H1 (cell line): ENCODE data around the gene TRIM38. TPM values are rescaled to one million over a fixed set of nuclear protein-coding genes. Genes with fewer than 3 reads are reported as not detected.

Experiments
- CTCF ChIA-PET: fragments of 300-600 bp; sonication (Branson Sonifier 250); formaldehyde crosslinking; loops from one replicate; lab custom pipeline; 2021; ENCODE audit not compliant: partially characterized antibody; lab: Charles Lee
- POLR2A ChIA-PET: fragments of 300-600 bp; sonication (Branson Sonifier 250); formaldehyde crosslinking; loops from one replicate; lab custom pipeline; 2021; ENCODE audit warnings: inconsistent platforms; ENCODE audit not compliant: partially characterized antibody; lab: Charles Lee
- DNase-seq, 2 experiments: peaks; one replicate each; pipeline versions ENCODE4 v3.0.0 to v3.0.0-alpha.2; 2010 to 2022; ENCODE audit warnings: low spot score in 2 of 2, low read depth in 1 of 2, mixed read lengths in 1 of 2
- FAIRE-seq: peaks from 2 replicates; lab custom pipeline; 2011; peaks lifted over from hg19 to GRCh38; lab: Jason Lieb, UNC
- H2AFZ ChIP-seq: 2 replicates; pipeline ENCODE4 v1.8.1; 2012; ENCODE audit warnings: low read length, inconsistent platforms
- H2AK5ac ChIP-seq: 2 replicates; pipeline ENCODE4 v1.6.1; 2013; ENCODE audit warnings: low read depth, low read length
- H2BK120ac ChIP-seq: replicated peaks from 2 replicates; pipeline ENCODE3; 2013; ENCODE audit warnings: low read depth, low read length, inconsistent platforms
- H2BK12ac ChIP-seq: 2 replicates; pipeline ENCODE4 v1.6.1; 2013; ENCODE audit warnings: low read depth, low read length
- H2BK15ac ChIP-seq: 2 replicates; pipeline ENCODE4 v1.6.1; 2013; ENCODE audit warnings: low read length
- H2BK20ac ChIP-seq: 2 replicates; pipeline ENCODE4 v1.6.1; 2013; ENCODE audit warnings: low read length
- H2BK5ac ChIP-seq: 2 replicates; pipeline ENCODE4 v1.6.1; 2013; ENCODE audit warnings: low read depth, low read length
- H3K14ac ChIP-seq: 2 replicates; pipeline ENCODE4 v1.6.1; 2013; ENCODE audit warnings: inconsistent platforms; ENCODE audit not compliant: insufficient read length
- H3K18ac ChIP-seq: 2 replicates; pipeline ENCODE4 v1.6.1; 2013; ENCODE audit warnings: low read length; ENCODE audit errors: extremely low read depth
- H3K23ac ChIP-seq: 2 replicates; pipeline ENCODE4 v1.6.1; 2013; ENCODE audit warnings: inconsistent platforms; ENCODE audit not compliant: insufficient read length
- H3K23me2 ChIP-seq: 2 replicates; pipeline ENCODE4 v1.6.1; 2013; ENCODE audit warnings: low read depth, low read length
- H3K27ac ChIP-seq: 2 replicates; pipeline ENCODE4 v1.6.1; 2011; ENCODE audit warnings: low read depth, low read length, inconsistent platforms
- H3K27me3 ChIP-seq, 4 experiments: replicated peaks in 1 of 4; 1 replicate in 1 of 4; 2 replicates in 3 of 4; pipeline versions ENCODE4 v1.6.1 to v1.8.1; 2011 to 2013; ENCODE audit warnings: low read length in 3 of 4, mild to moderate bottlenecking in 3 of 4, inconsistent platforms in 2 of 4, mixed read lengths in 2 of 4, moderate library complexity in 1 of 4; ENCODE audit not compliant: control insufficient read depth in 3 of 4, insufficient read depth in 3 of 4; ENCODE audit errors: extremely low read depth in 1 of 4
- H3K36me3 ChIP-seq, 4 experiments: 2 replicates each; pipeline versions ENCODE4 v1.6.1 to v1.8.1; 2011 to 2013; ENCODE audit warnings: mild to moderate bottlenecking in 4 of 4, low read length in 3 of 4, moderate library complexity in 2 of 4, control low read depth in 1 of 4, inconsistent platforms in 1 of 4; ENCODE audit not compliant: insufficient read depth in 4 of 4, control insufficient read depth in 2 of 4
- H3K4ac ChIP-seq: replicated peaks from 2 replicates; pipeline ENCODE3; 2013; ENCODE audit warnings: low read length, low read depth, mixed read lengths, inconsistent platforms; ENCODE audit not compliant: insufficient read length
- H3K4me1 ChIP-seq, 4 experiments: replicated peaks in 1 of 4; 1 replicate in 1 of 4; 2 replicates in 3 of 4; pipeline versions ENCODE4 v1.6.1 to v1.8.1; 2011 to 2013; ENCODE audit warnings: low read length in 3 of 4, inconsistent platforms in 2 of 4, mixed read lengths in 1 of 4; ENCODE audit not compliant: insufficient read depth in 4 of 4, control insufficient read depth in 3 of 4
- H3K4me2 ChIP-seq, 2 experiments: 2 replicates each; pipeline versions ENCODE4 v1.6.1 to v1.8.1; 2011 to 2013; ENCODE audit warnings: low read depth in 2 of 2, low read length in 2 of 2, control low read depth in 1 of 2, inconsistent platforms in 1 of 2, mild to moderate bottlenecking in 1 of 2; ENCODE audit not compliant: insufficient read depth in 1 of 2
- H3K4me3 ChIP-seq, 4 experiments: fragments of 200-600, 300-600 bp in 1 of 4; sonication (generic), shearing (Covaris generic), sonication (Bioruptor Twin) in 1 of 4; 2 replicates each; pipeline versions ENCODE4 v1.5.1 to v1.8.1; 2011 to 2016; ENCODE audit warnings: low read length in 4 of 4, low read depth in 3 of 4, control low read depth in 2 of 4, inconsistent platforms in 2 of 4, mild to moderate bottlenecking in 2 of 4, mixed read lengths in 1 of 4, moderate library complexity in 1 of 4; ENCODE audit not compliant: insufficient read depth in 2 of 4; ENCODE audit errors: extremely low read depth in 1 of 4
- H3K56ac ChIP-seq: replicated peaks from 2 replicates; pipeline ENCODE3; 2013; ENCODE audit warnings: low read depth, mild to moderate bottlenecking, mixed read lengths, low read length, inconsistent platforms; ENCODE audit not compliant: insufficient read length
- H3K79me1 ChIP-seq: 2 replicates; pipeline ENCODE4 v1.6.1; 2013; ENCODE audit warnings: low read depth, low read length, control low read depth
- H3K79me2 ChIP-seq, 2 experiments: 2 replicates each; pipeline versions ENCODE4 v1.6.1 to v1.8.1; 2012 to 2013; ENCODE audit warnings: low read length in 2 of 2, mild to moderate bottlenecking in 2 of 2, inconsistent platforms in 1 of 2; ENCODE audit not compliant: insufficient read depth in 2 of 2, control insufficient read depth in 1 of 2
- H3K9ac ChIP-seq, 4 experiments: replicated peaks in 1 of 4; 1 replicate in 1 of 4; 2 replicates in 3 of 4; pipeline versions ENCODE4 v1.6.1 to v1.8.1; 2011 to 2013; ENCODE audit warnings: low read depth in 3 of 4, low read length in 3 of 4, control low read depth in 2 of 4, mild to moderate bottlenecking in 2 of 4, moderate library complexity in 2 of 4, inconsistent platforms in 1 of 4; ENCODE audit errors: extremely low read depth in 1 of 4
- H3K9me3 ChIP-seq, 2 experiments: 2 replicates each; pipeline versions ENCODE4 v1.6.1 to v1.8.1; 2012 to 2013; ENCODE audit warnings: mild to moderate bottlenecking in 2 of 2, moderate library complexity in 2 of 2, control low read depth in 1 of 2, inconsistent platforms in 1 of 2, low read depth in 1 of 2, low read length in 1 of 2, mixed read lengths in 1 of 2; ENCODE audit not compliant: insufficient read depth in 2 of 2
- H4K20me1 ChIP-seq, 2 experiments: replicated peaks in 1 of 2; 2 replicates each; pipeline versions ENCODE3 to v1.8.1; 2011 to 2013; ENCODE audit warnings: inconsistent platforms in 2 of 2, low read length in 2 of 2, mild to moderate bottlenecking in 1 of 2; ENCODE audit not compliant: insufficient read depth in 2 of 2, control insufficient read depth in 1 of 2
- H4K5ac ChIP-seq: 2 replicates; pipeline ENCODE4 v1.6.1; 2013; ENCODE audit warnings: low read length, low read depth, mixed read lengths, inconsistent platforms; ENCODE audit not compliant: insufficient read length
- H4K8ac ChIP-seq: 2 replicates; pipeline ENCODE4 v1.8.0; 2013; ENCODE audit warnings: mild to moderate bottlenecking, moderate library complexity, low read length, inconsistent platforms; ENCODE audit not compliant: insufficient read depth; ENCODE audit errors: extremely low read depth
- H4K91ac ChIP-seq: replicated peaks from 2 replicates; pipeline ENCODE3; 2013; ENCODE audit warnings: low read length, mixed read lengths, inconsistent platforms; ENCODE audit not compliant: insufficient read length
- CTBP2 ChIP-seq: IDR thresholded peaks from 2 replicates; pipeline ENCODE4 v1.7.0; 2011; ENCODE audit warnings: borderline replicate concordance, mild to moderate bottlenecking, moderate library complexity, mixed read lengths, low read length; ENCODE audit not compliant: insufficient read depth, insufficient read length
- EGR1 ChIP-seq: IDR thresholded peaks from 2 replicates; pipeline ENCODE4 v1.6.1; 2011; ENCODE audit warnings: low read depth, low read length, borderline replicate concordance
- EP300 ChIP-seq, 2 experiments: IDR thresholded peaks; 1 replicate in 1 of 2; 2 replicates in 1 of 2; pipeline ENCODE4 v1.6.1; 2011 to 2012; ENCODE audit warnings: low read depth in 2 of 2, low read length in 2 of 2, mild to moderate bottlenecking in 2 of 2, borderline replicate concordance in 1 of 2, inconsistent platforms in 1 of 2, moderate library complexity in 1 of 2
- GTF2F1 ChIP-seq: IDR thresholded peaks from 2 replicates; pipeline ENCODE4 v1.6.1; 2012; ENCODE audit warnings: low read depth, low read length, improper control_type of control experiment, borderline replicate concordance
- HDAC6 ChIP-seq: IDR thresholded peaks from one replicate; pipeline ENCODE4 v1.7.1; 2012; ENCODE audit warnings: low read depth, mild to moderate bottlenecking, inconsistent platforms, low read length, moderate library complexity
- JUN ChIP-seq: IDR thresholded peaks from 2 replicates; pipeline ENCODE4 v1.6.1; 2011; ENCODE audit warnings: low read depth, mild to moderate bottlenecking, improper control_type of control experiment, low read length
- NANOG ChIP-seq: IDR thresholded peaks from 2 replicates; pipeline ENCODE4 v1.6.1; 2011; ENCODE audit warnings: low read length, low read depth, mild to moderate bottlenecking, inconsistent platforms; ENCODE audit not compliant: insufficient read depth, poor library complexity, severe bottlenecking
- POLR2AphosphoS5 ChIP-seq: IDR thresholded peaks from 2 replicates; pipeline ENCODE4 v1.6.1; 2011; ENCODE audit warnings: low read depth, low read length
- POU5F1 ChIP-seq: IDR thresholded peaks from 2 replicates; pipeline ENCODE4 v1.6.1; 2011; ENCODE audit warnings: low read depth, mild to moderate bottlenecking, low read length, moderate library complexity
- SP1 ChIP-seq: IDR thresholded peaks from 2 replicates; pipeline ENCODE4 v1.6.1; 2011; ENCODE audit warnings: low read depth, low read length
- SP2 ChIP-seq: IDR thresholded peaks from 2 replicates; pipeline ENCODE4 v1.6.1; 2012; ENCODE audit warnings: mild to moderate bottlenecking, low read length, inconsistent platforms
- TAF1 ChIP-seq: IDR thresholded peaks from 2 replicates; pipeline ENCODE4 v1.6.1; 2011; ENCODE audit warnings: mild to moderate bottlenecking, low read depth, low read length
- whole genome bisulfite sequencing, 2 experiments: shearing (Covaris generic) in 1 of 2; methylation state at CpG; one replicate each; pipeline versions ENCODE4 v1.1.6 to v1.1.7; 2013 to 2015; ENCODE audit warnings: low lambda C conversion rate in 2 of 2, mixed read lengths in 2 of 2, inconsistent platforms in 1 of 2, low coverage in 1 of 2, missing lambda C conversion rate in 1 of 2; ENCODE audit not compliant: insufficient replicate concordance in 2 of 2, insufficient coverage in 1 of 2, insufficient read length in 1 of 2; ENCODE audit errors: extremely low coverage in 1 of 2, missing lambda C conversion rate in 1 of 2; 5-methylcytosine and 5-hydroxymethylcytosine counted together
- polyA plus RNA-seq, 7 experiments: library from polyadenylated mRNA; depleted of rRNA in 3 of 7; stranded (reverse) in 5 of 7; unstranded in 2 of 7; fragments of >200 nt in 5 of 7; fragments of 200-250 nt in 2 of 7; gene quantifications; 1 replicate in 5 of 7; 2 replicates in 1 of 7; 4 replicates in 1 of 7; pipeline versions ENCODE4 v1.2.1 to v1.2.3, GENCODE V29; 2011 to 2013; ENCODE audit warnings: missing spikeins in 2 of 7, mixed read lengths in 2 of 7
- total RNA-seq: library from RNA; stranded (reverse); fragmentation: NEBNext Ultra II Directional; extraction: Animal tissue kit (Norgen Biotek cat#: 25700); gene quantifications from 2 replicates; pipeline ENCODE4 v1.2.1, GENCODE V29; 2021

The TRIM38 gene
- total and polyA plus RNA-seq, 2 of the 8 experiments (the other 6 are each of a cell fraction or from before 2014, with no cell fraction given), result 0.43 to 0.56 TPM

DNA sequence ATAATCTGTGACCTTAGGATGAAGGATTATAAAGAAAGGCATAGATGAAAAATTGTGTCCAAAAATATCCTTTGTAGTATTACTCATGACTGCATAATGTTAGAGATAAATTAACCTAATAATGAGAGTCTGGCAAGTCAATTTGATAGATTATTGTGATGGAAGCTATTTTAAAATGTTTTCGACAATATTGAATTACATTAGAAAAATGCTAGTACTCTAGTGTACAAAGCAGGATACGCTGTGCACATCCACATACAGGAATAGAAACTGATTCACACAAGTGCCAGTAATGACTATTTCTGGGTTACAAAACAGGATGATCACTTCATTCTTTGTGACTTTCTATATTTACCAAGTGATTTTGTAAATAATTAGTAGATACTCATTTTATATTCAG, 35.4 kb upstream of the TRIM38 start:
- no peak overlapping the region for H2AFZ ChIP-seq
- no peak overlapping the region for H2BK12ac ChIP-seq
- H3K4me3 ChIP-seq, result no peak overlapping the region
- no peak overlapping the region for H2BK20ac ChIP-seq
- no peak overlapping the region for H4K8ac ChIP-seq
- FAIRE-seq, result no peak
- no peak overlapping the region for H3K14ac ChIP-seq
- no peaks in the 10 kb centered on the region for H3K27me3 ChIP-seq
- H4K5ac ChIP-seq, result no peak overlapping the region
- WGBS, 2 experiments, result 90% methylated on average over 2 of the region's 2 CpGs; no CpG with 5 or more reads in 1 of the 2 experiments
- TF ChIP-seq CTBP2 (no peak), HDAC6 (no peak), EGR1 (no peak), JUN (no peak), SP2 (no peak), POU5F1 (no peak), TAF1 (no peak), GTF2F1 (no peak), NANOG (no peak), SP1 (no peak), EP300 (IDR thresholded peaks at IDR 0.05; ENCODE audit: borderline replicate concordance in 1 of 2, low read depth in 2 of 2, low read length in 2 of 2) (no peak), POLR2AphosphoS5 (no peak)
- POLR2A ChIA-PET, result no interaction called here
- H3K79me1 ChIP-seq, result no peaks in the 10 kb centered on the region
- H3K36me3 ChIP-seq, result no peaks in the 10 kb centered on the region
- no peak overlapping the region for H4K91ac ChIP-seq
- H2BK120ac ChIP-seq, result no peak overlapping the region
- H2BK5ac ChIP-seq, result no peak overlapping the region
- H2AK5ac ChIP-seq, result no peak overlapping the region
- H3K9me3 ChIP-seq, result no peaks in the 10 kb centered on the region
- DNase-seq, result no peak
- H3K23me2 ChIP-seq, result no peaks in the 10 kb centered on the region
- no peak overlapping the region for H3K23ac ChIP-seq
- CTCF ChIA-PET, result no interaction called here
- no peak overlapping the region for H3K27ac ChIP-seq
- H2BK15ac ChIP-seq, result no peak overlapping the region
- no peak overlapping the region for H3K56ac ChIP-seq
- H4K20me1 ChIP-seq, result no peaks in the 10 kb centered on the region
- no peak overlapping the region for H3K4ac ChIP-seq
- no peaks in the 10 kb centered on the region for H3K79me2 ChIP-seq
- H3K18ac ChIP-seq, result no peak overlapping the region
- H3K4me1 ChIP-seq, result no peaks in the 10 kb centered on the region
- no peak overlapping the region for H3K4me2 ChIP-seq
- H3K9ac ChIP-seq, result no peak overlapping the region
